HG02870 (cell line): ENCODE measurements around the gene ACTL6A.
"Not testable (repeated sequence)": the region's sequence is repeated elsewhere in the genome, so short reads cannot be mapped to it uniquely, and the experiment has no call there.

Experiments used
- ATAC-seq: cut with Tn5 transposase; IDR thresholded peaks from one replicate; pipeline ENCODE4 v1.9.1; 2021; ENCODE audit warnings: mild to moderate bottlenecking, moderate library complexity; ENCODE audit not compliant: unreplicated experiment

The ACTL6A gene

GRCh38 chr3:179562591-179563270 is at the start of gene ACTL6A:
Gene ACTL6A, plus strand, starts transcription at chr3:179562926. Its CDS starts 167 bp downstream, at chr3:179563093.
- peak; percentile 94 for ATAC-seq

- ATAC-seq, result no peak
Observed at GRCh38 chr3:179513862-179514261, 48.9 kb upstream of the ACTL6A start.

- not testable (repeated sequence) for ATAC-seq
Observed at GRCh38 chr3:179516461-179517251, 46.1 kb upstream of the ACTL6A start.

GRCh38 chr3:179526482-179526881 is 36.2 kb upstream of the ACTL6A start:
- no peak for ATAC-seq

- no peak for ATAC-seq
Observed at GRCh38 chr3:179526989-179527391, 35.7 kb upstream of the ACTL6A start.

GRCh38 chr3:179528772-179529171 is 34.0 kb upstream of the ACTL6A start:
- no peak for ATAC-seq

GRCh38 chr3:179531576-179531975 is 31.1 kb upstream of the ACTL6A start:
- no peak for ATAC-seq

GRCh38 chr3:179533274-179533673 is 29.5 kb upstream of the ACTL6A start:
- no peak for ATAC-seq

GRCh38 chr3:179536256-179536655 is 26.5 kb upstream of the ACTL6A start:
- no peak for ATAC-seq

- ATAC-seq, result no peak
Observed at GRCh38 chr3:179541094-179541493, 21.6 kb upstream of the ACTL6A start.

- no peak for ATAC-seq
Observed at GRCh38 chr3:179541596-179541995, 21.1 kb upstream of the ACTL6A start.

GRCh38 chr3:179542375-179542774 is 20.4 kb upstream of the ACTL6A start:
- ATAC-seq, result no peak

GRCh38 chr3:179544981-179545645 is 17.6 kb upstream of the ACTL6A start:
- no peak for ATAC-seq

GRCh38 chr3:179546814-179547241 is 15.9 kb upstream of the ACTL6A start:
- no peak for ATAC-seq

- ATAC-seq, result no peak
Observed at GRCh38 chr3:179551349-179552105, 11.2 kb upstream of the ACTL6A start.

GRCh38 chr3:179558742-179559364 is 3.9 kb upstream of the ACTL6A start:
- ATAC-seq, result no peak

- no peak for ATAC-seq
Observed at GRCh38 chr3:179560791-179561190, 1.9 kb upstream of the ACTL6A start.

- peak; percentile 43 for ATAC-seq
Observed at GRCh38 chr3:179563271-179563783, 601 bp downstream of the ACTL6A start.

GRCh38 chr3:179565496-179565895 is 2.8 kb downstream of the ACTL6A start:
- ATAC-seq, result no peak

GRCh38 chr3:179580992-179581391 is 18.3 kb downstream of the ACTL6A start:
- ATAC-seq, result no peak
